ENCODE results near the gene CCSER2.
A peak's percentile ranks its signal among the peaks of the same experiment; 100 is the strongest.
"Not testable (repeated sequence)": the region's sequence is repeated elsewhere in the genome, so short reads cannot be mapped to it uniquely, and the experiment has no call there.

Gene CCSER2, protein sequence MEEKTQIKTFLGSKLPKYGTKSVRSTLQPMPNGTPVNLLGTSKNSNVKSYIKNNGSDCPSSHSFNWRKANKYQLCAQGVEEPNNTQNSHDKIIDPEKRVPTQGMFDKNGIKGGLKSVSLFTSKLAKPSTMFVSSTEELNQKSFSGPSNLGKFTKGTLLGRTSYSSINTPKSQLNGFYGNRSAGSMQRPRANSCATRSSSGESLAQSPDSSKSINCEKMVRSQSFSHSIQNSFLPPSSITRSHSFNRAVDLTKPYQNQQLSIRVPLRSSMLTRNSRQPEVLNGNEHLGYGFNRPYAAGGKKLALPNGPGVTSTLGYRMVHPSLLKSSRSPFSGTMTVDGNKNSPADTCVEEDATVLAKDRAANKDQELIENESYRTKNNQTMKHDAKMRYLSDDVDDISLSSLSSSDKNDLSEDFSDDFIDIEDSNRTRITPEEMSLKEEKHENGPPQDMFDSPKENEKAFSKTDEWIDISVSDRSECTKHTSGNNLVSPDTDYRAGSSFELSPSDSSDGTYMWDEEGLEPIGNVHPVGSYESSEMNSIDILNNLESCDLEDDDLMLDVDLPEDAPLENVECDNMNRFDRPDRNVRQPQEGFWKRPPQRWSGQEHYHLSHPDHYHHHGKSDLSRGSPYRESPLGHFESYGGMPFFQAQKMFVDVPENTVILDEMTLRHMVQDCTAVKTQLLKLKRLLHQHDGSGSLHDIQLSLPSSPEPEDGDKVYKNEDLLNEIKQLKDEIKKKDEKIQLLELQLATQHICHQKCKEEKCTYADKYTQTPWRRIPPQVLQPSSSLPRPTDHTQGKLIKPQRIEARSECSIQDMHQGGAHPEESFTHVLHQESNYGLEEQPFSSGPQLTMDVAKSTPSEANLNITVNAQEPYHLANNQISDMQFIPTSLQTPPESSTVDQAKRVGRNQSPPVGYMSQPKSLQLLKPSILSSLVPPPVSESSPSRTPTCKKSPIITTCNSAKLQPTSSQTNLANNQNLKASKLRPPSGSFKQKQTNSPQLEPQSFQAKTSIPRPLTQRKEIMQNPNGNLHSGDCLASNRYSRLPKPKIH

GRCh38 chr10:84328418-84329195, at the start of gene CCSER2:
Gene CCSER2, plus strand, starts transcription at chr10:84328589. Its CDS starts 42,464 bp downstream, at chr10:84371053.
- peak; percentile 93 for DNase-seq (ENCODE audit: low spot score)

DNA sequence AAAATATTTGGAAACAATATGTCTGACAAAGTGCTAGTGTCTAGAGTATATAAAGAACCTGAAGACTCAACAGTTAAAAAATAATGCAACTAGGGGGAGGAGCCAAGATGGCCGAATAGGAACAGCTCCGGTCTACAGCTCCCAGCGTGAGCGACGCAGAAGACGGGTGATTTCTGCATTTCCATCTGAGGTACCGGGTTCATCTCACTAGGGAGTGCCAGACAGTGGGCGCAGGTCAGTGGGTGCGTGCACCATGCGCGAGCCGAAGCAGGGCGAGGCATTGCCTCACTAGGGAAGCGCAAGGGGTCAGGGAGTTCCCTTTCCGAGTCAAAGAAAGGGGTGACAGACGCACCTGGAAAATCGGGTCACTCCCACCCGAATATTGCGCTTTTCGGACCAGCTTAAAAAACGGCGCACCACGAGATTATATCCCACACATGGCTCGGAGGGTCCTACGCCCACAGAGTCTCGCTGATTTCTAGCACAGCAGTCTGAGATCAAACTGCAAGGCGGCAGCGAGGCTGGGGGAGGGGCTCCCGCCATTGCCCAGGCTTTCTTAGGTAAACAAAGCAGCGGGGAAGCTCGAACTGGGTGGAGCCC, 48.4 kb upstream of the CCSER2 start:
- DNase-seq (ENCODE audit: low spot score), result not testable (repeated sequence)

GRCh38 chr10:84286695-84287094, 41.7 kb upstream of the CCSER2 start:
- DNase-seq (ENCODE audit: low spot score), result no peak

DNA sequence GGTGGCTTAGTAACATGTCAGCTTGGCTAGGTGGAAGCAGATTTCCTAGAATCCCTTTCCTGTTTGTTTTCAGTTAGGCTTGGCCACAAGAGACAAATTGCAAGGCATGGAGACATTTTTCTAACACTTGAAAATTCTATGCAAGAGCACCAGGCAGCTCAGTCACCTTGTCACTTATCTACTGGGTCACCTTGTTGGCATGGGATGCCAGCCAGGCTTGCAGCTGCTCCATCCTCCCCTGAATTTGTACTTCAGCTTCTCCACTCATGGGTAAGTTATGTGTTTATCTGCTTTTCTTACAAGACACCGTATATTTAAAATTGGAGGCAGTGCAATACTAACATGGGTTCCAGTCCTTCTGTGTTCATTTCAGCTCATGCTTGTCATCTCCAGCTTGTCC, 40.2 kb upstream of the CCSER2 start:
- DNase-seq (ENCODE audit: low spot score), result no peak

GRCh38 chr10:84289521-84290200, 38.7 kb upstream of the CCSER2 start:
- DNase-seq (ENCODE audit: low spot score), result no peak

- DNase-seq (ENCODE audit: low spot score), result no peak
These were observed 38.2 kb upstream of the CCSER2 start for GRCh38 chr10:84290235-84290634.

GRCh38 chr10:84291384-84291783, 37.0 kb upstream of the CCSER2 start:
- no peak for DNase-seq (ENCODE audit: low spot score)

DNA sequence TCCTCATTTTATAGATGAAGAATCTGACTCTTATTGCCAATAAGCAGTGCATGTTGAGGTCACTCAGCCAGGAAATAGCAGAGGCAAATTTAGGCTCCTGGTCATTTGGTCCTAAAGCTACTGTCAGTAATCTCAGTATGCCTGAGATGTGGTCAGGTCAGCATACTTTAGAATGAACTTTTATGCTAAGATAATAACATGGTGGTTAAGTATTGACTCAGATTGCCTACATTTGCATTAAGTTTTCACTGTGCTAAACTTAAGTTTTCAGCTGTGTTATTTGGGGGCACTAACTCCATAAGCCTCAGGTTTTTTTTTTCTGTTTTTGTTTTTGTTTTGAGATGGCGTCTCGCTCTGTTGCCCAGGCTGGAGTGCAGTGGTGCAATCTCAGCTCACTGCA, 35.9 kb upstream of the CCSER2 start:
- no peak for DNase-seq (ENCODE audit: low spot score)

DNA sequence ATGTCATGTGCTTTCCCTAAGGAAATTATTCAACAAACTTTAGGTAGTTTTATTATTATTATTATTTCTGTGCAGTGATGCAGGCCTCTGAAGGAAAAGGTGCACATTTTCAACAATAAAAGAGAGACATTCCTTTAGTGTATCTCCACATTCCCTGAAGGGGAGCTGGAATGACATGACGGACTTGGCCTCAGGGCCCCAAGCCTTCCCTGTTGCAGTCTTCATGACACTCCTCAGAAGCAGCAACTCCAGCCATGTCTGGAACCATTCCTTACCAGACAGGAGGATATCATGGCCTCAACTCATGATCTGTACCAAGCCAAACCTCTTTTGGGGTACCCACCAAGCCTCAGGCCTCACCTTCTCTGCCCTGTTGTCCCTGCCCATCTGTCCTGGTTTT, 35.2 kb upstream of the CCSER2 start:
- no peak for DNase-seq (ENCODE audit: low spot score)

DNA sequence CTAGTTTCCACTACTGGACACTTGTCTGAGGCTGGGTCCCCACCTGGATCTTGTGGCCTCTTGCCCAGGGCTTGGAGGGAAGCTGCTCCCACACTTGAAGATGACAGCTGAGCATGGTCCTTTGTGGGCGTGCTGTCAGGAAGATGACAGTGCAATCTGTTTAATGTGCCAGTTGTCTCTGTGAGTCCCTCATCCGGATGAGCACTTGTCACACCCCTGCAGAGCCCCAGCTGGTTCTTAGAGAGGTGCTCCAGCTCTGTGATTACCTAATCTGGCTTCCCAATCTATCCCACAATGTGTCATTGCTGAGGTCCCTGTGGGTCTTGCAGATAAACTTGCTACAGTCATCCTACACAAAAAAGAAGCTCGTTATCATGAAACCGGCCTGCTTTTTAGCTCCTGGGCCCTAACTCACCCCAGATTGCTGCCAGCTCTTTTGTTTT, 34.8 kb upstream of the CCSER2 start:
- no peak for DNase-seq (ENCODE audit: low spot score)

- no peak for DNase-seq (ENCODE audit: low spot score)
These were observed 33.5 kb upstream of the CCSER2 start for GRCh38 chr10:84294766-84295447.

DNA sequence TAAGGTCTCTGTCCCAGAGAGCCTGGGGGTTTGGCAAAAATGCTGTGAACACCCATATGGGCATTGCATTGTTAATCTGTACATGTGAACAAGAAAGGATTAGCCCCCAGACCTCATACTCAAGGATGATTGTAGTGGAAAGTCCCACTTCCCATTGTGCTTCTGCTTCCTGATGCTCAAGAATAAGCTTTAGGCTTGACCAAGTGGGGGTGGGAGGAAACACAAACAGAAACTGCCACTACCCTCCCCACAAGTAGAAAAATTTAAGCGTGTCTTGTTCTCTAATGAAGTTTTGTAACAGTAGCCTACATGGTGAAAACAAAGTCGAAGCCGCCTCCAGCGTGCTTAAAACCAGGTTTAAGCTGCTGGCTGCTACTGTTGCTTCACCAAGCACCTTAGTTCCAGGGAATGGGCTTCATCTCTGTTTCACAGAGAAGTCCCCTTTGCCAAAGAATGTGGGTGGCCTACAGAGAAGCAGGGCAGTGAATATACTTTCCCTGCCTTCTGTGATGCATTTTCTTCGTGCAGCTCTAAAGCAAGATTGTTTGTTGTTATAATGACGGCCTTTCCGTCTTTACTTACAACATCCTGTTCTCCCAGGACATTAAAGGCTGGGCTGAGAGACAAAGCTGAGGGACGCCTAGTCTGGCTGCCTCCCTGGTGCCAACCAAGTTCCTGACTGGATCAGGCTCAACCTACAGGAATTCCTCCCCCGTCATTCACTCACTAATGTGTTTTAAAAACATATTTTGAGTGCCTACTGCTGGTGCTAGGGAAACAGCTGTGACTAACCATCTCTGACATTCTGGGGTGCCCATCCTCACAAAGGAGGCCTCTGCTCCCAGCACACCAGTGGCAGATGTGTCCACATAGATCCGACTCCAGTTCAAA, 32.1 kb upstream of the CCSER2 start:
- no peak for DNase-seq (ENCODE audit: low spot score)

- no peak for DNase-seq (ENCODE audit: low spot score)
These were observed 30.3 kb upstream of the CCSER2 start for GRCh38 chr10:84298057-84298456.

DNA sequence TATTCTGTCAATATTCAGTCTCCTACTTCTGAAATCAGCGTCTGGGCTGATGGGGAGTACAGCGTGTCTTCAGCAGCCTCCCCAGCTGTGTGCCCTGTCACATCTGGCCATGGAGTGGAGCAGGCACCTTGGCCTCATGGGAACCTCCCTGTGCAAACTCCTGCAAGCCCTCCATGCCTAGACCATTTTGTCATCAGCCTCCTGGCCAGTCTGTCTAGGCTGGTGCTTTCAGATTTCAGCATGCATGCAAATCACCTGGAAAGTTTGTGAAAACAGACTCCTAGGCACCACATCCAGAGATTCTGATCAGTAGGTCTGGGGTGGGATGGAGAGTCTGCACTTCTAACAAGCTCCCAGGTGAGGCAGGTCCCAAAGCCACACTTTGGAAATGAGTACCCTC, 26.2 kb upstream of the CCSER2 start:
- no peak for DNase-seq (ENCODE audit: low spot score)

DNA sequence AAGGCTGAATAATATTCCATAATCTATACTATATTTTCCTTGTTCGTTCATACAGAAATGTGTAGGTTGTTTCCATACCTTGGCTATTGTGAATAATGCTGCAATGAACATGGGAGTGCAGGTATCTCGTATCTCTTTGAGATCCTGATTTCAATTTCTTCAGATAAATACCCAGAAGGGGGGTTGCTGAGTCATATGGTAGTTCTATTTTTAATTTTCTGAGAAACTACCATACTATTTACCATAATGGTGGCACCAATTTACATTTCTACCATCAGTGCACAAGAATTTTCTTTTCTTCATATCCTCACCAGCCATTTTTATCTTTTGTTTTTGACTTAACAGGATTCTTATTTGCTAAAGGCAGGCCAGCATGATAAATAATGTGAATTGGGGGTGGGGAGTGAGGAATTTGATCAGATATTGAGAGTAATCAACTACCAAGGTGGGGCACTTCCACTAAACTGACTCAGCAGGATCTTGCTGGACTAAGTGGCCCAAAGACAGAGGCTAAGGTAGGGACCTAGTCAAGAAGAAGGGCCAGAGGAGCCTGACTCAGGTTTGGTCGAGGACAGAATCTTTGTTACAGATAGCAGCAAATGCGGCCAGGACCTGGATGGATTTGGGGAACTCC, 21.5 kb upstream of the CCSER2 start:
- DNase-seq (ENCODE audit: low spot score), result no peak

DNA sequence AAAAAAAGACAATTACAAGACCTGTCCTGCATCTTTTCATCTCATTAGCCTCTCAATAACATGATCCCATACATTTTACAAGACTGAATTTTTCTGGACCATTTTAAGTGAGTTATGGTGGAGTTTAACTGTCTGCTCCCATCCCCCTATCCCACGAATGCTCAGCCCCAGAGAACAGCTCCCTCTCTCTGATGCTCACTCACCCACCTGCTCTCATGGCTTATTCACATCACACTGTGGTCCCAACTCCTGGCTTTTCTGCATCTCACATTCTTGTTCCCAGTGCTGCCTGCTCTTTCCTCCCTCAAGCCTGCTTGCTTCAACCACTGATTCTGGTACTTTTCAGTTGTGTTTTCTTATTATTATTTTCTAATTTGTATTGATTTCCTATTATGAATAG, 20.4 kb upstream of the CCSER2 start:
- DNase-seq (ENCODE audit: low spot score), result no peak

DNA sequence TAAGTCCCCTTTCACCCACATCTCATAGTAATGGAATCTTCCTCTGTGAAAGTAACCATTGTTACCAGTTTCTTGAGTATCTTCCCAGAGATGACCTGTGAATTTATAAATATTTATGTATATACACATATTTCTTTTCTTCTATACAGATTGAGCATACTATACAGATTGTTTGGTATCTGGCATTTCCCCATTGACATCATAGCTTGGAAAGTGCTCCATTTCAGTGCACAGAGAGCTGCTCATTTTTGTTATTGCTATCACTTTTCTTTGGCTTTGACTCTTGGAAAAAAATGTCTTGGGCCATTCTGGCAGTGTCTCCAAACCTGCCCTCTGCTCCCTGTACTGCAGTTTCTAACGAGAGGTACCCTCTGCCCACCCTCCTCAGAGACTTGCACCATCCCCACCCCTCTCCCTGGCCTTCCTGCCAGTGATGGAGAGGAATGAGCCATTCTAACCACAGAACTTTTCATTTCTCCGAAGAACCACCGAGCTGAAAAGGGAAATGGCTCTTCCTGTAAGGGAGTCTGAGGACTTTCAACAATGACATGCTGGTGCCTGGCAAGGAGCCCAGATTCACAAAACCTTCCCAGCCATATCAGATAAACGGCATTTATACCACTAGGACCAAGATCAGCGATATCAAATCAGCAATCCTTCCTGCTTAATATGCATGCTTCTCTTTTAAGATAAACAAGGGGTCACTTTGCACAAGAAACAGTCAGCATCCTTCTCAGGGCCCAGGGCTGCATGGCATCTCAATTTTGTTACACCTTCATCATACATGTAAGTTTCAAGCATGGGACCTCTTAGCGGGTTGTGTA, 19.7 kb upstream of the CCSER2 start:
- DNase-seq (ENCODE audit: low spot score), result no peak

GRCh38 chr10:84310470-84310869, 17.9 kb upstream of the CCSER2 start:
- DNase-seq (ENCODE audit: low spot score), result no peak
